ENCODE measurements around the gene FITM1.

The FITM1 gene

DNA sequence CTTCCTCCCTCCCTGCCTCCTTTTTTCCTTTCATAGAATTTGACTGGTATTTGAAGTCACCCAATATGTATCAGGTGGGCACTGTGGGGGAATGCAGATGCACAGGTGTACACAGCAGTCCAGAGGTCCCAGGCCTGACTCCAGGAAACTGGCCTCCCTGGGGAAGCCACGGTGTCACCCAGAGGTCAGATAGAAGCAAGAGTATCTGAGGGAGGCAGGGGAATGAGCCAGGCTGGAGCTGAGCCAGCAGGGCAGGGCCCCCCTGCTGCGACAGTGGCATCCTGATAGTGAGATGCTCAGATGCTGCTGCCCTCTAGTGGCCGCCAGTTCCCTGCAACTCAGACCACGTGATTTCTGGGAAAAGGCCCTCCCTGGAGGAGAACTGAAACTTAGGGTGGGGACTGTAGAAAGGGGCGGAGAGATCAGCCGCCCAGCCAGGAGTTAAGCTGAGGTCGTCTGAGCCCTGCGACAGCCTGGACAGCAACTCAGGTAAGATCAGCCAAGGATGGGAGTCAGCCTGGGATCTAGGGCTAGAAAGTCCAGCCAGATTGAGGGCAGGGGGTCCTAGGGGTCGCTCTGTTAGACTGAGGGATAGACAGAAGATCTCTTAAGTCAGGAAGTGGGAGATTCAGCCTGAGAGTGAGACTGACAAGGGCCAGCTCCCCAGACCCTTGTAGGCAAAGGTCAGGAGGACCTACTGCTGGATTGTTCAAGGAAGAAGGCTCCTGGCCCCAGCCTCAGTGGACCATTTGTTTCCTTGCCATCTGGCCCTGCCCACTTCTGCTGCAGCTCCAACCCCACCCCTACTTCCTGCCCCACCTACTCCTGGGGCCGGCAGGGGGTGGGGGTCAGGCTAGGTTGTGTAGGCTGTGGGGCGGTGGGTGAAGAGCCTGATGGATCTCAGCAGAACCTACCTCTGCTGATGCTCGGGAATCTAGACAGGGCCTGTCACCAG, 30.7 kb downstream of the FITM1 start, which contains the start of gene IRF9:
IRF9 (plus strand) TSS at position 416 of the 955 bp plus-strand sequence. CDS start 880 bp downstream, outside the sequence.
- peak; percentile 97 for DNase-seq (ENCODE audit: low read depth)

DNA sequence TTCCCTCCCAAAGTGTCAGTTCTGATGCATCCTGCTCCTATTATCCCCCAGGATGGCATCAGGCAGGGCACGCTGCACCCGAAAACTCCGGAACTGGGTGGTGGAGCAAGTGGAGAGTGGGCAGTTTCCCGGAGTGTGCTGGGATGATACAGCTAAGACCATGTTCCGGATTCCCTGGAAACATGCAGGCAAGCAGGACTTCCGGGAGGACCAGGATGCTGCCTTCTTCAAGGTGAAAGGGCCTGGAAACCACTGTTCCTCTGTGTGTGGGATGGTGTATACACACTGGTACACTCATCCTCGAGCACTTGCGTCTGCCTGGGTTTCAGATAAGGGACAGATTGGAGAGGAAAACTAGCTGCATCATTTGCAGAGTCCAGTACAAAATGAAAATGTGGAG, 31.6 kb downstream of the FITM1 start:
- DNase-seq (ENCODE audit: low read depth): no peak

DNA sequence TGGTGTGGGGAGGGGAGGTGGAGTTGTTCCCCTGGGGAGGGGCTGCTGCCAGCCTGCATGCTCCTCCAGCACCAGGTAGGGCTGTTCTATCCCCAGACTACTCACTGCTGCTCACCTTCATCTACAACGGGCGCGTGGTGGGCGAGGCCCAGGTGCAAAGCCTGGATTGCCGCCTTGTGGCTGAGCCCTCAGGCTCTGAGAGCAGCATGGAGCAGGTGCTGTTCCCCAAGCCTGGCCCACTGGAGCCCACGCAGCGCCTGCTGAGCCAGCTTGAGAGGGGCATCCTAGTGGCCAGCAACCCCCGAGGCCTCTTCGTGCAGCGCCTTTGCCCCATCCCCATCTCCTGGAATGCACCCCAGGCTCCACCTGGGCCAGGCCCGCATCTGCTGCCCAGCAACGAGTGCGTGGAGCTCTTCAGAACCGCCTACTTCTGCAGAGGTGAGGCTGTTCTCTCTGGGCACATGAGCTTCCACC, 34.1 kb downstream of the FITM1 start:
- DNase-seq (ENCODE audit: low read depth): no peak

DNA sequence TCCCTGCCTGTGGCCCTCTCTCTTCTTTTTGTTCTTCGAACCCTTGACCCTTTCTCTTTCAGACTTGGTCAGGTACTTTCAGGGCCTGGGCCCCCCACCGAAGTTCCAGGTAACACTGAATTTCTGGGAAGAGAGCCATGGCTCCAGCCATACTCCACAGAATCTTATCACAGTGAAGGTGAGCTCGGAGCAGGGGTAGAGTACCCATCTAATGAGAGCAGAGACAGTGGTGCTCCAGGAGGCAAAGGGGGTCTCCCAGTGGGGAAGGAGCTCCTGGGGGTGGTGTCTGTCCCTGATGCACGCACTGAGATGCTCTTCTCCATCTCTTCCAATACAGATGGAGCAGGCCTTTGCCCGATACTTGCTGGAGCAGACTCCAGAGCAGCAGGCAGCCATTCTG, 35.3 kb downstream of the FITM1 start:
- DNase-seq (ENCODE audit: low read depth): no peak

DNA sequence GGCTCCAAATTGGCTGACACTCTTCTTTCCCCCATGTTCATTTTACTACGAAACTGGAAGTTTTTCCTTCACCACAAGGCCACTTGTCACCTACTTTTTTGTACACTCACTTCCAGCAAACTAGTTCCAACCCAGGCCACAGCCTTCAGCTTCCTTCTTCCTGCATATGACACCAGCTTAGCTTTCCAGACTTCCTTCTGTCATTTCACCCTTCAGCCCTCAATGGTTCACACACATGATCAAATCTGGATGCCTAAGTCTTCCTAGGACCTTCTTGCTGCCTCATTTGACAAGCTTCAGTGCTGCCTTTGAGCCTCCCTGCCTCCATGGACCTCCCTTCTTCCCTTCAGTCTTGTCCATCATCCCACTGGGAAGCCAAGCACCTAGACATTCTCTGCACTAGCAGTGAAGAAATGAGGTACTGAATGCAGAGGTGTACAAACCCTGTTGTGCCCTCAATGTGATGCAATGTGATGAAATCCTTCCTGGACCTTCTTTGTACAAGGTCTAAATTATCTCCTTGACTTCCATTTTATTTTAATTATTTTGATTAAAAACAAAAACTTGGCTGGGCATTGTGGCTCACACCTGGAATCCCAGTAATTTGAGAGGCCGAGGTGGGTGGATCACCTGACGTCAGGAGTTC, 37.1 kb downstream of the FITM1 start:
- DNase-seq (ENCODE audit: low read depth): no peak

DNA sequence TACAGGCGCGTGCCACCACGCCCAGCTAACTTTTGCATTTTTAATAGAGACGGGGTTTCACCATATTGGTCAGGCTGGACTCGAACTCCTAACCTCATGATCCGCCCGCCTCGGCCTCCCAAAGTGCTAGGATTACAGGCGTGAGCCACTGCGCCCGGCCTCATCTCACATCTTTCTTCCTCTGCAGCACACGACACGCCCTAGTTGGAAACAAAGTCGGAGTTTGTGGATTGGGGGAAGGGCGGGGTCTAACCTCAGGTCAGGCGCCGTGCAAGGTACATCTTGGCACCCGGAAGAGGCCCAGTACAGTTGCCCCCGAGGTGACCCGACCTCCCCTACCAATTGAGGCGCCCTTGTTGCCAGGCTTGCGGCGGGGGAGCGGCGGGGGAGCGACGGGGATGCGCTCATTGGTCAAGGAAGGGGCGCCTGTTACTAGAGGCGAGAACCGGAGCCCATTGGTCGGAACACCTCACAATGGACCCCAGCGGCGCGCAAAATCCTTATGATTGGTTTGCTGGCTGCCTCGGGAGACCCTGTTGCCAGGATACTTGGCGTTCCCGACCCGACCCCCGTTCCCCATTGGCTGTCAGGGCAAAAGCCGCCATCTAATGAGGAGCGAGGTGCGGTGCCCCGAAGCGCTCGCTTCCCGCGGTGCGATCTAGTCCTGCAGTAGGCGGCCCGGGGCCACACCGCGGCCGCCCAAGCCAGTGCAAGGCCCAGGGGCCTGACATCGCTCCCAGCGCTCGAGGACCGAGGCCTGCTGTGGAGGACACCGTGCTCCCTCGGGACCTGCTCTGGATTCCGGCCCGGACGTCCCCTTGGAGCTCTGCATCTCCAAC, 41.2 kb downstream of the FITM1 start, which contains the start of gene REC8:
REC8 (plus strand) TSS at position 659 of the 839 bp plus-strand sequence. CDS start 473 bp downstream, outside the sequence.
- DNase-seq (ENCODE audit: low read depth): peak; percentile 74

DNA sequence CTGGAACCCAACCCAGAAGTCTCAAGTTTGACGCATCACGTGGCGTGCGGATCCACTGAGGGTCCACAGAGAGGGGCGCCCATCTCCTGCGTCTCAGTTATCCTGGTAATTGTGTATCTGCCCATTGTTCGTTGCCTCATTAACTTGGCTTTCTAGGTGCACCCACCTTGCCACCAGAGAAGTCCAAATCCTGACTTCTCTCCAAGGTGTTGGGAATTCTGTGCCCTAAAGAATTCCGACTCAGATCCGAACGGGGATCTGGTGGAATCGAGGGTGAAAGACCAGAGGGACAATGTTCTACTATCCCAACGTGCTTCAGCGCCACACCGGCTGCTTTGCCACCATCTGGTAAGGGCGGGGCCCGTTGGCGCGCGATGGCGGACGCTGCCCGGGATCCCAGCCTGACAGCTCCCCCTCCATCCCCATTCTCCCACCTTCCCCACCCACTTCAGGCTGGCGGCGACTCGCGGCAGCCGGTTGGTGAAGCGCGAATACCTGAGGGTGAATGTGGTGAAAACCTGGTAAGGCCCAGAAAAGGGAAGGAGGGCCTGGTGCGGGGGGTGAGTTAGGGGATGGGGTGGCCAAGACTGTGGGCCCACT, 41.9 kb downstream of the FITM1 start:
- no peak for DNase-seq (ENCODE audit: low read depth)

DNA sequence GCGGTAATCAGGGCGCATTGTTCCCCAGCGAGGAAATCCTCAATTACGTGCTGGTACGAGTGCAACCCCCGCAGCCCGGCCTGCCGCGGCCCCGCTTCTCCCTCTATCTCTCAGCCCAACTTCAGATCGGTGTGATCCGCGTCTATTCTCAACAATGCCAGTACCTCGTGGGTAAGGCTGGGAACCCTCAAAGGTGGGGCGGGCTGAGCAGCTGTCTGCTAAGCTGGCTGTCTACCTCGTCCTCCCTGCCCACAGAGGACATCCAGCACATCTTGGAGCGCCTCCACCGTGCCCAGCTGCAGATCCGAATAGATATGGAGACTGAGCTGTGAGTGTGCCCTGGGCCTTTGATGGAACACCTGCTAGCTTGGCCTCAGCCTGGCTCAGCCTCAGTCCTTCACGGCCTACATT, 42.4 kb downstream of the FITM1 start:
- no peak for DNase-seq (ENCODE audit: low read depth)

DNA sequence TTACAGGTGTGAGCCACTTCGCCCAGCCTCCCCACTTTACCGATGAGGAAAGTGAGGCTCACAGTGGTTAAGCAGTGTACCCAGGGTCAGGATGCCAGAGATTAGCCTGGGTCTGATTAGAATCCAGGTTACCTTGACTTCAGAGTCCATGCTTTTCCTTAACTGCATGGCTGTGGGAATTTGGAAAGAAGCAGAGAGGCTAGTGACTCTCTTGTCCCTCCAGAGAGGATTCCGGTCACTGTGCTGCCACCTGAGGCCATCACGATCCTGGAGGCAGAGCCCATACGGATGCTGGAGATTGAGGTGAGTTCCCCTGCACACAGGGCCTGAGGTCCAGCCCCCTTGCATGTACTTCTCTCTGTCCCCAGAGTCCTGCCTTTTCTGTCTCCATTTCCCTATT, 46.1 kb downstream of the FITM1 start:
- DNase-seq (ENCODE audit: low read depth): no peak

DNA sequence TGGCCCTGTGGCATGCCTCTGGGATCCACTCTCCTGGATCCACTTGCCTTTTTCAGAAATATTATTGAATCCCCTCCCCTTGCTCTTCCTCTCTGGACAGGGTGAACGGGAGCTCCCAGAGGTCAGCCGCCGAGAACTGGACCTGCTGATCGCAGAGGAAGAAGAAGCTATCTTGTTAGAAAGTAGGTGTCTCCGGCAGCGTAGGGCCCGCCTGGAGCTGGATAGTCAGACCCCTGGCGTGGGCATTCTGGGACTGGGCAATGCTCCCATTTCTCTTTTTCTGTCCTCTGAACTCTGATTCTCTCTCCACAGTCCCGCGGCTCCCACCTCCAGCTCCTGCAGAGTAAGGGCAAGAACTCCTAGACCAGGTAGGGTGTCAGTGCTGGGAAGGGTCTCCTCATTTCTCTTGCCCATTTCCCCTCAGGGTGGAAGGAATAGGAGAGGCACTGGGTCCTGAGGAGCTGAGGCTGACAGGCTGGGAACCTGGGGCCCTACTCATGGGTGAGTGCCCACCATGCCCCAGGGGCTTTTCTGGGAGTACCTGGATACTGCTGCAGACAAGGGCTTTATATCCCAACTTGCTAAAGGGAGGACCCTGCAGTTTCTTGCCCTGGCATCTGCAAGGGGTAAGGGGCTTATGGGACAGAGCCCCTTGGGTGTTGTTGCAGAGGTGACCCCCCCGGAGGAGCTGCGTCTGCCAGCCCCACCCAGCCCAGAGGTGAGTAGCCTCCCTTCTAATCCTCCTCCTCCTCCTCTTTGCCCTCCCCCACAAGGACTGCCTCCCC, 46.8 kb downstream of the FITM1 start:
- no peak for DNase-seq (ENCODE audit: low read depth)

DNA sequence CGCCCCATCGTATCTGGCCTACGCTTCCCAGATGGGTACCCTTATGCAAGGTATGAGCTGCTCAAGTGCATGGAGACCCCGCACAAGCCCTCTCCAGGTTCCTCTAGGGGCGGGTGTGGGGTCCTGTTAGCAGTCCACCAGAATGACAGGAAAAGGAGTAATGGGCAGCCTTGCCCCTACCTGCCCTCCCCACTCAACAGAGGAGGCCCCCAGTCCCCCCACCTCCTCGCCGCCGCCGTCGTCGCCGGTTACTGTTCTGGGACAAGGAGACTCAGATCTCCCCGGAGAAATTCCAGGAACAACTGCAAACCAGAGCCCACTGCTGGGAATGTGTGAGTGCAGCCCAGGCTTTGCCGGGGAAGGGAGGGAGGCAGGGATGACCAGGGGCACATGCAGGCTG, 47.4 kb downstream of the FITM1 start:
- no peak for DNase-seq (ENCODE audit: low read depth)

DNA sequence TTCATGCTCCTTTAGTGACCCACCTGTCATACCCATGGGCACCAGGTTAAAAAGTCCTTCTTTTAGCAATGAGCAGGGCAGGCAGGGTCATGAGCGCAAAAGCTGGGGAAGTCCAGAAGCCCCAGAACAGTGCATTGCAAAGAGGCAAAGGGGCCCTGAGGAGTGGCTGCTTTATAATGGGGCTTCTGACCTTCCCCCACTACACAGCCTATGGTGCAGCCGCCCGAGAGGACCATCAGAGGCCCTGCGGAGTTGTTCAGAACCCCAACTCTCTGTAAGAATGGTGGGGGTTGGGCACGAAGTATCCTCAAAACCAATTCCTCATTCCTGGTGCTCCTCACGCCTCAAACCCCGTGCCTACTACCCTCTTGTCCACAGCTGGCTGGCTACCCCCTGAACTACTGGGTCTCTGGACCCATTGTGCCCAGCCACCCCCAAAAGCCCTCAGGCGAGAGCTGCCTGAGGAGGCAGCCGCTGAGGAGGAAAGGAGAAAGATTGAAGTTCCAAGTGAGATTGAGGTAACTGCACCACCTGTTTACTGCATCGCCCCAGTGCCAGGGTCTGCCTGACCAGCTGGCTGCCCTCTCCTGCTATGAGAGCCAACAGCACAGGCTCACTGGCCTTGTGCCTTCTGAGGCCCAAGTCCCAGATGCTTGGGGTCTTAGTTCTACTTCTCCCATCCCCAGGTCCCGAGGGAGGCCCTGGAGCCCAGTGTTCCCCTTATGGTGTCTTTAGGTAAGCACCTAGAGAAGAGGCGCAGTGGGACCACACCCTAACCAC, 48.1 kb downstream of the FITM1 start:
- DNase-seq (ENCODE audit: low read depth): no peak

DNA sequence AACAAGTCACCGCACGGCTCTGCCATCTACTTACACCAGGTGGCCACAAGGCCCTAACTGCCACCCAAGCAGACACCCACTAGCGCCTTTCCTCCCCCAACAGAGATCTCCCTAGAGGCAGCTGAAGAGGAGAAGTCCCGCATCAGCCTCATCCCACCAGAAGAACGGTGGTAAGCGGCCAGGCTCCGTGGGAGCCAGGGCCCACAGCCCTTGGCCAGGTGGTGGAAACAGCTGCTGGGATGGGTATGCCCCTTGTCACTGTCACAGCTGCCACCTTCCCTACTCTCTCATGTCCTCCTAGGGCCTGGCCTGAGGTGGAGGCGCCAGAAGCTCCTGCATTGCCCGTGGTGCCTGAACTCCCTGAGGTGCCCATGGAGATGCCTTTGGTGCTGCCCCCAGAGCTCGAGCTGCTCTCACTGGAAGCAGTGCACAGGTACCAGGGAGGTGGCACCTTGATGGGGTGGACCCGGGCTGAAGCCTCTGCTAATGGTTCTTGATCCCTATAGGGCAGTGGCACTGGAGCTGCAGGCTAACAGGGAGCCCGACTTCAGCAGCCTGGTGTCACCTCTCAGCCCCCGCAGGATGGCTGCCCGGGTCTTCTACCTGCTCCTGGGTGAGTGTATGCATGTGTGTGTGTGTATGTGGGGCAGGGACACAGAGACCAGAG, 49.0 kb downstream of the FITM1 start:
- DNase-seq (ENCODE audit: low read depth): no peak

DNA sequence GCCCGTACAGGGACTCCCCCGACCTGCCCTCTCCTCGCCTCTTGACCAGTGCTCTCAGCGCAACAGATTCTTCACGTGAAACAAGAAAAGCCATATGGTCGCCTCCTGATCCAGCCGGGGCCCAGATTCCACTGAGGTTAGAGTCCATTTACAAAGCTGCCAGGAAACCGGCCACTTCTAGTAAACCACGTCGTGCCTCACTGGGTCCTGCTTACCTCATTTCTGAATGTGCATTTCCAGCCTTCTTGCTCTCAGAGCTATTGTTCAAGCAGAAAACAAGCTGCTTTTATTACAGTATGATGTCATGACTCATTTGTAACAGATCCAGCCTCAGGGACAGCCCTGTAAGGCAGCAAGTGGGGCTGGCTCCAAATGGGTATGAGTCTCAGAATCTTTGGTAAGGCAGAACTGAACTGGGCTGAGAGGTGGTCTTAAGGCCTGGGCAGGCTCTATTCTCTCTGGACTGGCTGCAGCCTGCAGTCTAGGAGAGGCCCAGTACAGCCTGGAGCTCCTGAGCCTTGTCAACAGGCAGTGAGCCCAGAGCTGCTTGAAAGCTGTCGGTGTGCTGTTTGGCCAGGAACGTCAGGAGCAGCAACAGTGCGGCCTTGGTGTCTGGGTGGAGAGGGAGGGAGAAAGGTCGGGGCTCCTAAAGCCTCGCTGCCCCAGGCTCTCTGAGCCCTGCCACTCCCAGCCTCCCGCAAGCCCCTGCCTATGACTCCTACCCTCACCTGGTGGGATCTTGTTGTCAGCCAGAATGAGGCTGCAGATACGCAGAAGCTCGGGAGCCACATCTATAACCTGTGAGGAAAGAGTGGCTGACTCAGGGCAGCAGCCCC, 49.7 kb downstream of the FITM1 start:
- no peak for DNase-seq (ENCODE audit: low read depth)

DNA sequence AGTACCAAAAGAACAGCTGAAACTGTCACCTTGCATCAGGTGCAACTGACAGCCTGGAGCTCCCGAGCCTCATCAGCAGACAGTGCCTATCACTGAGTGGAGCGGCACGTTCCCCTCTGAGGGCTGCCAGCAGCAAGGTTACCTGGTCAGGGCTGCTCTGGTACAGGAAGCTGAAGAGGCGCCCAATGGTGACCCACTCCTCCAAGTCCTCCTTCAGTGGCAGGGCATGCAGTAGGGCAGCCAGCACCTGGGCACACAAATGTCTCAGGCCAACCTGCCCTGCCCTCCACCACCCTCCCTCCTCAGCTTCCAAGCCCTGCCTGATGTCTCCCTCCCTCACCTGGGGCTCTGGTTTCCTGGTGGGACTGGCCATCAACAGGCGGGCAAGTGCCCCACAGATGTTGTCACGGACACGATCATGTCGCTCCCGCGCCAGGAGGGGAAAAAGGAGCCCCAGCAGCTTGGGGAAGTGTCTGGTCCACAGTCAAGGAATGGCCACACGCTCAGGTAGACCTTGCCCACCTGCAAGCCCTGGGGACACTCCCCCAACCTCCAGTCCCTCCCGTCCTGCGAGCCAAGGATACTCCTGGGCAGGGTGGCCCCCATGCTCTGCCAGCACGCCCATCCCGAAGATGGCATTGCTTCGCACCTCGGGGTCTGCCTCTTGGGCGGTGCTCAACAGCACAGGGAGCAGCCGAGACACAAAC, 51.1 kb downstream of the FITM1 start:
- DNase-seq (ENCODE audit: low read depth): no peak
